ENCODE results near the gene EIF5AL1.
"Not testable (repeated sequence)": the region's sequence is repeated elsewhere in the genome, so short reads cannot be mapped to it uniquely, and the experiment has no call there.

DNA sequence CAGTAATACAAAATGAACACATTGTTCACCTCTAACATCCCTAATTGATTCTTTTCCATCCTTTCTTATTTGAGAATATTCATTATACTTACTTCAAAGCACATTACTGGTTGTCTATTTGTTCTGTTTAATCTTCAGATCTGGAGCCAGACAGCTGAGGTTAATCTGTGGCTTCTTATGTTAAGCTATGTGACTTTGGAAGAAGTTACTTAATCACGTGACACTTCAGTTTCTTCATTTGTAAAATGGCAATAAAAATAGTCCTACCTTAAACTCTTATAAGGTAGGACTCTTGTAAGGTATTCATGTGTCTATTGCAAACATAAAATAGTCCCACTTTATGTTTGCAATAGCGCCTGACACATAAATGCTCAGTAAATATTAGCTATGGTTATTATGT lies 34.8 kb downstream of the EIF5AL1 start:
- not testable (repeated sequence) for TF ChIP-seq CHD2 (IDR thresholded peaks at IDR 0.05; ENCODE audit: low read depth, low read length); BMI1 (IDR thresholded peaks at IDR 0.05; ENCODE audit: low read length); KHSRP (IDR thresholded peaks at IDR 0.05); ZNF589 (CRISPR knock-in tag; IDR thresholded peaks at IDR 0.05; ENCODE audit: low read depth); SMC3 (conservative IDR thresholded peaks at IDR 0.05; ENCODE audit: insufficient read depth, low read depth, low read length); POLR2AphosphoS5 (IDR thresholded peaks at IDR 0.05; ENCODE audit: control insufficient read depth, insufficient read depth, low read depth, low read length); U2AF2 (optimal IDR thresholded peaks at IDR 0.05; ENCODE audit: low read depth, low read length); FOXP1 (CRISPR knock-in tag; IDR thresholded peaks at IDR 0.05); MXI1 (IDR thresholded peaks at IDR 0.05; ENCODE audit: low read depth, low read length); CCAR2 (IDR thresholded peaks at IDR 0.05; ENCODE audit: low read depth, low read length)
- TF ChIP-seq, protein P1, sequence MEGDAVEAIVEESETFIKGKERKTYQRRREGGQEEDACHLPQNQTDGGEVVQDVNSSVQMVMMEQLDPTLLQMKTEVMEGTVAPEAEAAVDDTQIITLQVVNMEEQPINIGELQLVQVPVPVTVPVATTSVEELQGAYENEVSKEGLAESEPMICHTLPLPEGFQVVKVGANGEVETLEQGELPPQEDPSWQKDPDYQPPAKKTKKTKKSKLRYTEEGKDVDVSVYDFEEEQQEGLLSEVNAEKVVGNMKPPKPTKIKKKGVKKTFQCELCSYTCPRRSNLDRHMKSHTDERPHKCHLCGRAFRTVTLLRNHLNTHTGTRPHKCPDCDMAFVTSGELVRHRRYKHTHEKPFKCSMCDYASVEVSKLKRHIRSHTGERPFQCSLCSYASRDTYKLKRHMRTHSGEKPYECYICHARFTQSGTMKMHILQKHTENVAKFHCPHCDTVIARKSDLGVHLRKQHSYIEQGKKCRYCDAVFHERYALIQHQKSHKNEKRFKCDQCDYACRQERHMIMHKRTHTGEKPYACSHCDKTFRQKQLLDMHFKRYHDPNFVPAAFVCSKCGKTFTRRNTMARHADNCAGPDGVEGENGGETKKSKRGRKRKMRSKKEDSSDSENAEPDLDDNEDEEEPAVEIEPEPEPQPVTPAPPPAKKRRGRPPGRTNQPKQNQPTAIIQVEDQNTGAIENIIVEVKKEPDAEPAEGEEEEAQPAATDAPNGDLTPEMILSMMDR (IDR thresholded peaks at IDR 0.05 in 2 of 3, conservative IDR thresholded peaks at IDR 0.05 in 1 of 3; ENCODE audit: insufficient read depth in 2 of 3, low read depth in 1 of 3, low read length in 3 of 3) = not testable (repeated sequence)
- TF ChIP-seq, protein P2, sequence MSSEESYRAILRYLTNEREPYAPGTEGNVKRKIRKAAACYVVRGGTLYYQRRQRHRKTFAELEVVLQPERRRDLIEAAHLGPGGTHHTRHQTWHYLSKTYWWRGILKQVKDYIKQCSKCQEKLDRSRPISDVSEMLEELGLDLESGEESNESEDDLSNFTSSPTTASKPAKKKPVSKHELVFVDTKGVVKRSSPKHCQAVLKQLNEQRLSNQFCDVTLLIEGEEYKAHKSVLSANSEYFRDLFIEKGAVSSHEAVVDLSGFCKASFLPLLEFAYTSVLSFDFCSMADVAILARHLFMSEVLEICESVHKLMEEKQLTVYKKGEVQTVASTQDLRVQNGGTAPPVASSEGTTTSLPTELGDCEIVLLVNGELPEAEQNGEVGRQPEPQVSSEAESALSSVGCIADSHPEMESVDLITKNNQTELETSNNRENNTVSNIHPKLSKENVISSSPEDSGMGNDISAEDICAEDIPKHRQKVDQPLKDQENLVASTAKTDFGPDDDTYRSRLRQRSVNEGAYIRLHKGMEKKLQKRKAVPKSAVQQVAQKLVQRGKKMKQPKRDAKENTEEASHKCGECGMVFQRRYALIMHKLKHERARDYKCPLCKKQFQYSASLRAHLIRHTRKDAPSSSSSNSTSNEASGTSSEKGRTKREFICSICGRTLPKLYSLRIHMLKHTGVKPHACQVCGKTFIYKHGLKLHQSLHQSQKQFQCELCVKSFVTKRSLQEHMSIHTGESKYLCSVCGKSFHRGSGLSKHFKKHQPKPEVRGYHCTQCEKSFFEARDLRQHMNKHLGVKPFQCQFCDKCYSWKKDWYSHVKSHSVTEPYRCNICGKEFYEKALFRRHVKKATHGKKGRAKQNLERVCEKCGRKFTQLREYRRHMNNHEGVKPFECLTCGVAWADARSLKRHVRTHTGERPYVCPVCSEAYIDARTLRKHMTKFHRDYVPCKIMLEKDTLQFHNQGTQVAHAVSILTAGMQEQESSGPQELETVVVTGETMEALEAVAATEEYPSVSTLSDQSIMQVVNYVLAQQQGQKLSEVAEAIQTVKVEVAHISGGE (CRISPR knock-in tag; IDR thresholded peaks at IDR 0.05) = not testable (repeated sequence)
- TF ChIP-seq, protein P3, sequence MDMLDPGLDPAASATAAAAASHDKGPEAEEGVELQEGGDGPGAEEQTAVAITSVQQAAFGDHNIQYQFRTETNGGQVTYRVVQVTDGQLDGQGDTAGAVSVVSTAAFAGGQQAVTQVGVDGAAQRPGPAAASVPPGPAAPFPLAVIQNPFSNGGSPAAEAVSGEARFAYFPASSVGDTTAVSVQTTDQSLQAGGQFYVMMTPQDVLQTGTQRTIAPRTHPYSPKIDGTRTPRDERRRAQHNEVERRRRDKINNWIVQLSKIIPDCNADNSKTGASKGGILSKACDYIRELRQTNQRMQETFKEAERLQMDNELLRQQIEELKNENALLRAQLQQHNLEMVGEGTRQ (CRISPR knock-in tag; IDR thresholded peaks at IDR 0.05) = not testable (repeated sequence)
- TF ChIP-seq, protein P4, sequence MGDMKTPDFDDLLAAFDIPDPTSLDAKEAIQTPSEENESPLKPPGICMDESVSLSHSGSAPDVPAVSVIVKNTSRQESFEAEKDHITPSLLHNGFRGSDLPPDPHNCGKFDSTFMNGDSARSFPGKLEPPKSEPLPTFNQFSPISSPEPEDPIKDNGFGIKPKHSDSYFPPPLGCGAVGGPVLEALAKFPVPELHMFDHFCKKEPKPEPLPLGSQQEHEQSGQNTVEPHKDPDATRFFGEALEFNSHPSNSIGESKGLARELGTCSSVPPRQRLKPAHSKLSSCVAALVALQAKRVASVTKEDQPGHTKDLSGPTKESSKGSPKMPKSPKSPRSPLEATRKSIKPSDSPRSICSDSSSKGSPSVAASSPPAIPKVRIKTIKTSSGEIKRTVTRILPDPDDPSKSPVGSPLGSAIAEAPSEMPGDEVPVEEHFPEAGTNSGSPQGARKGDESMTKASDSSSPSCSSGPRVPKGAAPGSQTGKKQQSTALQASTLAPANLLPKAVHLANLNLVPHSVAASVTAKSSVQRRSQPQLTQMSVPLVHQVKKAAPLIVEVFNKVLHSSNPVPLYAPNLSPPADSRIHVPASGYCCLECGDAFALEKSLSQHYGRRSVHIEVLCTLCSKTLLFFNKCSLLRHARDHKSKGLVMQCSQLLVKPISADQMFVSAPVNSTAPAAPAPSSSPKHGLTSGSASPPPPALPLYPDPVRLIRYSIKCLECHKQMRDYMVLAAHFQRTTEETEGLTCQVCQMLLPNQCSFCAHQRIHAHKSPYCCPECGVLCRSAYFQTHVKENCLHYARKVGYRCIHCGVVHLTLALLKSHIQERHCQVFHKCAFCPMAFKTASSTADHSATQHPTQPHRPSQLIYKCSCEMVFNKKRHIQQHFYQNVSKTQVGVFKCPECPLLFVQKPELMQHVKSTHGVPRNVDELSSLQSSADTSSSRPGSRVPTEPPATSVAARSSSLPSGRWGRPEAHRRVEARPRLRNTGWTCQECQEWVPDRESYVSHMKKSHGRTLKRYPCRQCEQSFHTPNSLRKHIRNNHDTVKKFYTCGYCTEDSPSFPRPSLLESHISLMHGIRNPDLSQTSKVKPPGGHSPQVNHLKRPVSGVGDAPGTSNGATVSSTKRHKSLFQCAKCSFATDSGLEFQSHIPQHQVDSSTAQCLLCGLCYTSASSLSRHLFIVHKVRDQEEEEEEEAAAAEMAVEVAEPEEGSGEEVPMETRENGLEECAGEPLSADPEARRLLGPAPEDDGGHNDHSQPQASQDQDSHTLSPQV (IDR thresholded peaks at IDR 0.05) = not testable (repeated sequence)
